Fibroblast of pulmonary artery (primary cell): ENCODE results near the gene PLXNB2.

Experiments used
- DNase-seq: peaks from one replicate; pipeline ENCODE4 v3.0.0-alpha.2; 2010; ENCODE audit warnings: low read depth
- H3K4me3 ChIP-seq: replicated peaks from 2 replicates; pipeline ENCODE4 v1.5.1; 2011; ENCODE audit warnings: low read depth, mild to moderate bottlenecking, control low read depth, low read length, moderate library complexity
- TF ChIP-seq, protein P1 (sequence below): IDR thresholded peaks from 2 replicates; pipeline ENCODE4 v1.5.1; 2011; ENCODE audit warnings: mild to moderate bottlenecking, control low read depth, low read length, inconsistent platforms; ENCODE audit errors: missing control alignments

Gene PLXNB2

DNA sequence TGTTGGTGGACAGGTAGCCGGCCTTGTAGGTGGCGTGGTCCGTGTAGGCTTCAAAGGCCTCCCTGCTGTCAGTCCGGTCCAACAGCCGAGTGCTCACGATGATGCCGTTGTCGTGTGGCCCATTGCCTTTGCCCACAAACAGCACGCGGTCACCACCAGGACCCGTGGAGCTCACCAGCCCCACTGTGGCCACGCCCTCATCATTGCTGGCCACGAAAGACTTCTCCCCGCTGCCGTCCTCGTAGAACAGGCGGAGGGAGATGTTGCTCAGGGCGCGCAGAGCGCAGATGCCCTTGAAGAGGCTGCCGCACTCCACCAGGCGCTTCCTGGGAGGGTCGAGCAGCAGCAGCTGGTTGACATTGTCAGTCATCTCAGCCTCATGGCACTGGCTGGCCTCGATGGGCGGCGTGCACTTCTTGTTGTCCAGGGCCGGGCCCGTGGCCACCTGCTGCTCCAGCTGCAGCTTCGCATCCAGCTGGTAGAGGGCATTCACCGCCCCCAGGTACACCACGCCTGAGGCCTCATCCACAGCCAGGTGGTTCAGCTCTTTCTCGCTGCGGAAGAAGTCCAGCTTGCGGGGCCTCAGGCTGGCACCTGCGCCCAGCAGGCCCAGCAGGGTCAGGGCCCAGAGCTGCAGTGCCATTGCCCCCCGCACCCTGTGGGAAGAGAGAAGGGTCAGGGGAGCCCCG is 17.4 kb downstream of the PLXNB2 start:
- no peak overlapping the region for H3K4me3 ChIP-seq
- no peak for DNase-seq
- TF ChIP-seq, protein P1, sequence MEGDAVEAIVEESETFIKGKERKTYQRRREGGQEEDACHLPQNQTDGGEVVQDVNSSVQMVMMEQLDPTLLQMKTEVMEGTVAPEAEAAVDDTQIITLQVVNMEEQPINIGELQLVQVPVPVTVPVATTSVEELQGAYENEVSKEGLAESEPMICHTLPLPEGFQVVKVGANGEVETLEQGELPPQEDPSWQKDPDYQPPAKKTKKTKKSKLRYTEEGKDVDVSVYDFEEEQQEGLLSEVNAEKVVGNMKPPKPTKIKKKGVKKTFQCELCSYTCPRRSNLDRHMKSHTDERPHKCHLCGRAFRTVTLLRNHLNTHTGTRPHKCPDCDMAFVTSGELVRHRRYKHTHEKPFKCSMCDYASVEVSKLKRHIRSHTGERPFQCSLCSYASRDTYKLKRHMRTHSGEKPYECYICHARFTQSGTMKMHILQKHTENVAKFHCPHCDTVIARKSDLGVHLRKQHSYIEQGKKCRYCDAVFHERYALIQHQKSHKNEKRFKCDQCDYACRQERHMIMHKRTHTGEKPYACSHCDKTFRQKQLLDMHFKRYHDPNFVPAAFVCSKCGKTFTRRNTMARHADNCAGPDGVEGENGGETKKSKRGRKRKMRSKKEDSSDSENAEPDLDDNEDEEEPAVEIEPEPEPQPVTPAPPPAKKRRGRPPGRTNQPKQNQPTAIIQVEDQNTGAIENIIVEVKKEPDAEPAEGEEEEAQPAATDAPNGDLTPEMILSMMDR, result no peak

DNA sequence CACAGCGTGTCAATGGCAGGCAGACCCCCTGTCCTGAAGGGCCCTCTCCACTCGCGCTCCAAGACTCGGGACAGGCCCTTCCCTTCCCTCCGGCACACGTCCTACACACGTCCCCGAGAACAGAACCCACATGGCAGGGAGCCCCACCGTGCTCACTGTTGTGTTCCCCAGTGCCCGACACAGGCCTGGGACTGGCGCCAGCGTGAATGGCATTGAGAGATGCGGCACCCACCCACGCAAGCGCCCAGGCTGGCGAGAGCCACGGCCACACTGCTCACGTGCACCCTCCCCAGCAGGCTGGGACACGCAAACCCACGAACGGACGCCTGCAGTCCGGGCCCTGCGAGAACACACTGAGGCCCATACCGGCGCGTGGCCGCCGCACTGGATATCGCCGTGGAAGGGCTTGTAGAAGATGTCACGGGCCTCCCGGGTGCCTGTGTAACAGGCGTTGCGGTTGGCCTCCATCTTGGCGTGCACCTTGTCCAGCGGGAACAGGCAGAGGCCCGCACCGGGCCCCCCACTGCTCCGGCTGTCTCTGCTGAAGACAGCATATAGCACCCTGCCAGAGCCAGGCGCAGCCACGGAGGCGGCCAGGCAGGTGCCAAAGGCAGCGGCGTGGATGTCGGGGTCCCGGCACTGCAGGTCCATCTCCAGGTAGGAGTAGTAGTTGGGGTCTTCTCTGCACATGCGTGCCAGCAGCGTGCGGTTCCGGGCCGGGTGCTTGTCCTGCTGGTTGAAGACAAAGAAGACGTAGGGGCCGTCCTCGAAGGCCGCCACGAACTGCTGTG is 18.1 kb downstream of the PLXNB2 start:
- TF ChIP-seq, protein P1, result no peak
- no peak for DNase-seq
- no peak overlapping the region for H3K4me3 ChIP-seq

DNA sequence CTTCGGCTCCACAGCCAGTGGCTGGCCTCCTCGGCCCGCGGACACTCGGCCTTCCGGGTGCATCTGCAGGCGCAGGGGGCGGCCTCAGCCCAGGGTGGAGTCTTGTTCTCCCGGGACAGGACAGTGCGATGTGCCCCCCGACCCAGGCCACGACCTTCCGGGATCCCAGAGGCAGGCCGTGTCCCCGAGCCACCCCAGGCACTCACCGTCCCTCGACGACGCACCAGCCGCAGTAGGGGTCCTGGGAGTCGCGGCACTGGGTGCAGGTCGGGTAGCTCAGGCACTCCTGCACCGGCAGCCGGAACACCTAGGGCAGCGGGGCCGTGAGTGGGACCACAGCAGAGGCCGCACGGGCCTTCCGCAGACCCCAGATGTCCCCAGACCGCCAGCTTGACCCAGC is 19.7 kb downstream of the PLXNB2 start:
- DNase-seq, result no peak
- TF ChIP-seq, protein P1, result no peak
- H3K4me3 ChIP-seq, result no peak overlapping the region

DNA sequence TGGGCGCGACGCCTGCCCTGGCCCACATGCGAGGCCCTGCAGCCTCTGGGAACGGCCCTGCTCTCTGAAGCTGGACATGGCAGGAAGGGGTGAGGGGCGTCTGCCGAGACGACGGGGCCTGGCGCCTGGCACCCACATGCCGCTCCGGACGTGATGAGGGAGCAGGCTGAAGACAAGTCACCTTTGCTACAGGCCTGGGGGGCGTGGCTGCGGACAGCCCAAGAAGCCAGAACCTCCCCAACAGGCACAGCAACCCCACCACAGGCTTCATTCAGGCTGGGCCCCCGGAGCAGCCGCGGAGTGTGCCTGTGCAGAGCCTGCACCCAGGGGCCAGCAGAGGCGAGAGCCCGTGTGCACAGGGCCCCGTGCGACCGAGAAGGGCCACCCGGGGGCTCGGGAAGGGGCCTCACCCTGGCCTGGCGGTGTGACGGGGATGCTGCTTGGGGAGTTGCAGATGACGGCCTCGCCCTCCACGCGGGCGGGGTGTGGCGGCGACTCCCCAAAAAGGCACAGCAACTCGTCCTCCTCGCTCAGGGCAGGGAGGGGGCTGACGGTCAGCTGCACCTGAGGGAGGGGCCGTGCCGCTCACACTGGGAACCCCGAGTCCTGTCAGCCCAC is 20.6 kb downstream of the PLXNB2 start:
- no peak for DNase-seq
- H3K4me3 ChIP-seq, result no peak overlapping the region
- TF ChIP-seq, protein P1, result no peak

DNA sequence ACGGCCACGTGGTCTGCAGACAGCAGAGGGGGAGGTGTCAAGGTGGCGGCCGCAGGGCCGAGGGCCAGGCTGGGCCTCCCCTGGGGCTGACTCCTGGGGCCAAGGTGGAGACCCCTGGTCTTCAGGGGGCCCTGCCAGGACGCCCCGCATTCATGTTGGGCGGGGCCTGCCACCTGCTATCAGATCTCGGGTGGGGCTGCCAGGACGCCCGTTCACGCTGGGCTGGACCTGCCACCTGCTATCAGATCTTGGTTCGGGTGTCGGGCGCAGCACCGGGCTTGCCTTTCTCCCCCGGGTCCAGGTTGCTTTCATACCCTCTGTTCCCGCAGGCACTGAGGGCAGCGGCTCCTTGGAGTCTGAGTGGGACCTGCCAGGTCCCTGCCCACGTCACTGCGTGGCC is 21.2 kb downstream of the PLXNB2 start:
- no peak overlapping the region for H3K4me3 ChIP-seq
- TF ChIP-seq, protein P1, result no peak
- DNase-seq, result no peak

DNA sequence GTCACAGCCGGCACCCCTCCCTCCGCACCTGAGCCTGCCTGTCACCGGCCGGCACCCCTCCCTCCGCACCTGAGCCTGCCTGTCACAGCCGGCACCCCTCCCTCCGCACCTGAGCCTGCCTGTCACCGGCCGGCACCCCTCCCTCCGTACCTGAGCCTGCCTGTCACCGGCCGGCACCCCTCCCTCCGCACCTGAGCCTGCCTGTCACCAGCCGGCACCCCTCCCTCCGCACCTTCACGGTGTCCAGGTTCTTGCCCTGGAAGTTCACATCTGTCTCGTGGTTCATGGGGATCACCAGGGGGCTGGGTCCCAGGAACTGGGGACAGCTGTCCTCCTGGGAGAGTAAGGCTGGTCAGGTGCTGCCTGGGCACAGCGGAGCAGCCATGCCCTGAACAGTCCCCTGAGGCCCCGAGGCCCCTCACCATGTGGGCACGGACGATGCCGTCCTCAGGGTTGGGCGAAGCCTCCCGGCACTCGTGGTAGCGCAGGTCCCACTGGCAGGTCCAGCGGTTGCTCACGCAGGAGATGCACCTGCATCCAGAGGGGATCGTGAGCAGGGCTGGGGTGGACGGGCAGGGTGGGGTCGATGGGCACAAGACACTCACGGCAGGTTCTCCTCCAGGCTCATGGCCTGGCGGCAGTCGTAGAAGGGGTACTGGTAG is 21.7 kb downstream of the PLXNB2 start:
- no peak overlapping the region for H3K4me3 ChIP-seq
- TF ChIP-seq, protein P1, result no peak
- DNase-seq, result no peak
